Activated T-cell treated with anti-CD3 and anti-CD28 coated beads for 48 hours (primary cell): ENCODE data around the gene DNAH8.

ENCODE experiments used
- DNase-seq: peaks from one replicate; pipeline ENCODE4 v3.0.0-alpha.2; 2020; ENCODE audit warnings: low read depth

Gene DNAH8

GRCh38 chr6:38973178-38974057 lies 258.3 kb downstream of the DNAH8 start:
- no peak for DNase-seq

GRCh38 chr6:38974389-38975151 lies 259.5 kb downstream of the DNAH8 start:
- DNase-seq, result no peak

GRCh38 chr6:38975621-38976049 lies 260.5 kb downstream of the DNAH8 start:
- no peak for DNase-seq

- DNase-seq, result no peak
These were observed 260.9 kb downstream of the DNAH8 start for GRCh38 chr6:38976051-38976450.

GRCh38 chr6:38976801-38977500 lies 261.8 kb downstream of the DNAH8 start:
- DNase-seq, result no peak

- no peak for DNase-seq
These were observed 263.1 kb downstream of the DNAH8 start for GRCh38 chr6:38978139-38978704.

- no peak for DNase-seq
These were observed 267.4 kb downstream of the DNAH8 start for GRCh38 chr6:38982470-38982869.

GRCh38 chr6:38984723-38985122 lies 269.6 kb downstream of the DNAH8 start:
- no peak for DNase-seq

- DNase-seq, result no peak
These were observed 270.7 kb downstream of the DNAH8 start for GRCh38 chr6:38985839-38986238.

- no peak for DNase-seq
These were observed 272.4 kb downstream of the DNAH8 start for GRCh38 chr6:38987503-38987902.

- DNase-seq, result no peak
These were observed 273.8 kb downstream of the DNAH8 start for GRCh38 chr6:38988736-38989449.

- no peak for DNase-seq
These were observed 275.4 kb downstream of the DNAH8 start for GRCh38 chr6:38990475-38990874.

GRCh38 chr6:38996676-38997075 lies 281.6 kb downstream of the DNAH8 start:
- DNase-seq, result no peak

- peak; percentile 27 for DNase-seq
These were observed 282.1 kb downstream of the DNAH8 start for GRCh38 chr6:38997128-38997761.

- DNase-seq, result no peak
These were observed 288.0 kb downstream of the DNAH8 start for GRCh38 chr6:39003072-39003471.

- no peak for DNase-seq
These were observed 288.4 kb downstream of the DNAH8 start for GRCh38 chr6:39003492-39003891.

- no peak for DNase-seq
These were observed 289.7 kb downstream of the DNAH8 start for GRCh38 chr6:39004801-39005200.

- no peak for DNase-seq
These were observed 290.7 kb downstream of the DNAH8 start for GRCh38 chr6:39005774-39006173.

GRCh38 chr6:39007575-39007974 lies 292.5 kb downstream of the DNAH8 start:
- no peak for DNase-seq

- no peak for DNase-seq
These were observed 293.6 kb downstream of the DNAH8 start for GRCh38 chr6:39008737-39009136.

GRCh38 chr6:39009476-39009875 lies 294.4 kb downstream of the DNAH8 start:
- DNase-seq, result no peak
